Fibroblast of the aortic adventitia (primary cell): ENCODE results near the gene MAPK8IP2. TPM values are rescaled to one million over a fixed set of nuclear protein-coding genes. Genes with fewer than 3 reads are reported as not detected.

Experiments used
- DNase-seq: peaks from one replicate; pipeline ENCODE4 v3.0.0-alpha.2; 2010; ENCODE audit warnings: low read depth
- H3K4me3 ChIP-seq: 2 replicates; pipeline ENCODE4 v1.5.1; 2011; ENCODE audit warnings: low read depth, mild to moderate bottlenecking, control low read depth, low read length, moderate library complexity
- CTCF ChIP-seq: IDR thresholded peaks from 2 replicates; pipeline ENCODE4 v1.5.1; 2011; ENCODE audit warnings: mild to moderate bottlenecking, low read length, control low read depth, inconsistent platforms; ENCODE audit not compliant: insufficient read depth
- total RNA-seq: library from RNA; depleted of rRNA; stranded (reverse); fragments of >200 nt; gene quantifications from 2 replicates; pipeline ENCODE4 v1.2.3, GENCODE V29; 2012; ENCODE audit warnings: low replicate concordance

MAPK8IP2 gene
- total RNA-seq, 1 donor: 0.27 TPM

- TF ChIP-seq CTCF: no peak
- H3K4me3 ChIP-seq: no peak overlapping the region
- DNase-seq: no peak
Measured at GRCh38 chr22:50622723-50623327, 22.2 kb downstream of the MAPK8IP2 start.

- no peak for TF ChIP-seq CTCF
- no peak overlapping the region for H3K4me3 ChIP-seq
- DNase-seq: no peak
Measured at GRCh38 chr22:50624347-50625130, 23.9 kb downstream of the MAPK8IP2 start.

- no peak overlapping the region for H3K4me3 ChIP-seq
- DNase-seq: no peak
- no peak for TF ChIP-seq CTCF
Measured at GRCh38 chr22:50625131-50625567, 24.6 kb downstream of the MAPK8IP2 start.

- no peak for DNase-seq
- no peak overlapping the region for H3K4me3 ChIP-seq
- no peak for TF ChIP-seq CTCF
Measured at GRCh38 chr22:50625568-50626313, 25.1 kb downstream of the MAPK8IP2 start.

GRCh38 chr22:50626314-50626849 lies 25.8 kb downstream of the MAPK8IP2 start:
- no peak for DNase-seq
- TF ChIP-seq CTCF: no peak
- no peak overlapping the region for H3K4me3 ChIP-seq

GRCh38 chr22:50626850-50627641 lies 26.5 kb downstream of the MAPK8IP2 start:
- TF ChIP-seq CTCF: no peak
- peak overlapping the region; percentile 88 for H3K4me3 ChIP-seq
- DNase-seq: no peak
